ENCODE measurements around the gene DNMT3L.

GRCh38 chr21:44291078-44291935 lies 29.6 kb upstream of the DNMT3L start:
- TF ChIP-seq EP300 (IDR thresholded peaks at IDR 0.05) = no peak
- TF ChIP-seq POLR2AphosphoS5 (IDR thresholded peaks at IDR 0.05) = no peak
